ENCODE results near the gene LGALS3BP.

Gene LGALS3BP

GRCh38 chr17:78979780-78980623 is at the start of gene LGALS3BP:
Gene LGALS3BP (minus strand): TSS chr17:78979923. CDS start chr17:78977191, 2,732 bp downstream.
- TF ChIP-seq CTCF (conservative IDR thresholded peaks at IDR 0.05; ENCODE audit: control insufficient read depth, insufficient read depth, low read depth, low read length): no peak
- H3K4me3 ChIP-seq (ENCODE audit: control insufficient read depth, low read depth, low read length): peak within 1 kb of the TSS; percentile 58
- DNase-seq (ENCODE audit: low read depth): peak; percentile 83

DNA sequence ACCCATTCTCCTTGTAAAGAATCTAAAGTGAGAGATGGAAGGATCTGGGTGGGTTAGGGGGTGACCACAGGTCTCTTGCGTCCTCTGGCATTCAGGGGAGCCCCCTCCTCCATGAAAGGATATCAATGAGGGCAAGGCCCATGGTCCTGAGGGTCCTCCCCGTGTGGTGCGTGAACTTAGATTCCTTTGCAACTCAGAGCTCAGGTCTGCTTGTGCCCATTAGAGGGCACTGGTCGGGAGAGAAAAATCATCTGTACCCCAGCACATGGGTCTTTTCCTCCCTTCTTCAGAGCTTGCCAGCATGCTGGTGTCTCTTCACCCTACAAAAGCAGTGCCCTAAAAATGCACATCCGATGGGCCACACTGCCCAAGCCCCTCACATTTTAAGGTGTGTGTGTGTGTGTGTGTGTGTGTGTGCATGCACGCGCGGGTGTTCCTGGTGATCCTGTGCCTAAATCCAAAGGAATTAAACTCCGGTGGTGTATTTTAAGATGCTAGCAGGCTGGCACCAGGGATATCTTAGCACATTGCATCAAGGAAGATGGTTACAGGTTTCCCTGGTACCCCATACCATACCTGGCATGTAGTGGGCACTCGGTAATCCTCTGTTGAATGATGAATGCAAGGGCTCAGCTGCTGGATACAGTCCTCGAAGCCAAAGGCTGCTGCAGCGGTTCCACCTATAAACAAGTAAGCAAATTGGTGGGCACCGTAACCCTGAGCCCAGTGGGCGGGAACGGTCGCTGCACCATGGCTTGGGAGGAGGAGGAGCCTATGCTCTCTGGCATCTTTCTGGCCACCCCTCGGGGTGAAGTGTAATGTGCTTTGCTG is 49.0 kb upstream of the LGALS3BP start:
- peak; percentile 28 for TF ChIP-seq CTCF (conservative IDR thresholded peaks at IDR 0.05; ENCODE audit: control insufficient read depth, insufficient read depth, low read depth, low read length)
- H3K4me3 ChIP-seq (ENCODE audit: control insufficient read depth, low read depth, low read length): no peak overlapping the region
- DNase-seq (ENCODE audit: low read depth): no peak

GRCh38 chr17:79027925-79028491 is 48.3 kb upstream of the LGALS3BP start:
- no peak for TF ChIP-seq CTCF (conservative IDR thresholded peaks at IDR 0.05; ENCODE audit: control insufficient read depth, insufficient read depth, low read depth, low read length)
- no peak overlapping the region for H3K4me3 ChIP-seq (ENCODE audit: control insufficient read depth, low read depth, low read length)
- DNase-seq (ENCODE audit: low read depth): peak; percentile 38

GRCh38 chr17:79027274-79027924 is 47.7 kb upstream of the LGALS3BP start:
- H3K4me3 ChIP-seq (ENCODE audit: control insufficient read depth, low read depth, low read length): no peak overlapping the region
- no peak for TF ChIP-seq CTCF (conservative IDR thresholded peaks at IDR 0.05; ENCODE audit: control insufficient read depth, insufficient read depth, low read depth, low read length)
- DNase-seq (ENCODE audit: low read depth): no peak

DNA sequence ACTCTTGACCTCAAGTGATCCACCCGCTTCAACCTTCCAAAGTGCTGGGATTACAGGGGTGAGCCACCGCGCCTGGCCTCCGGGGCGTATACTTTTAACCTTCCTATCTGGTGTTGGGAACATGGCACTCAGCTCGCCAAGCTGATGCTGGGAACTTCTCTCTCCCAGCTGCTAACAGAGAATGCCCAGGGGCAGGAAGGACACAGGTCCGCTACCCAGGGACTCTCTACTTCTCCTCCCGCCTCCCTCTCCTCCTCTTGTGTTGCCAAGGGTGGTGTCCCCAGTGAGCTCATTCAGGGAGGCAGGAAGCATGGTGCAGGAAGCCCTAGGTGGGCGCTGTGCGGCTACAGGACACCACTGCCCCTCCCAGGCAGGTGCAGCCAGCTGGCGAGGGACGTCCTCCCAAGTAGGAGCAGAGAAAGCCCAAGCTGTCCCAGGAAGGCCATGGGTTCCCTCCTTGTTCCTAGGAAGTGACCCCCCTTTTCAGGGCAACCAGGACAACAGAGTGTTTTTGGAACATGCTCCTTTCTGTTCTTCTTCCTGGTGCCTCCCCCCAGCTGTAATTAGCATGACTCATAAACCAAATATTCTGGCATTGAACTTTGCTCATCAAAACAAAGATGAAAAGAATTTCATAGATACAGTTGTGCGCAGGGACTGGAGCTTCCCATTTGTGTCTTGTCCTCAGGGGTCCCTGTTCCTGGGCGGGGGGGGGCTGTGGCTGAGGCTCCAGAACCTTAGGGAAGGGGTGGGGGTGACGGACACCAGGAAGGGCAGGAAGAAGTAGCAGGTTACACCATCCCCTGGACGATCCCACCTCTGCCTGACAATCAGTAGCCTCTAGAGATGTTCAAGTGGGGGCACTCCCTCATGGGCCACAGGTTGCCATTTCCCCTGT is 46.9 kb upstream of the LGALS3BP start:
- no peak overlapping the region for H3K4me3 ChIP-seq (ENCODE audit: control insufficient read depth, low read depth, low read length)
- DNase-seq (ENCODE audit: low read depth): peak; percentile 81
- TF ChIP-seq CTCF (conservative IDR thresholded peaks at IDR 0.05; ENCODE audit: control insufficient read depth, insufficient read depth, low read depth, low read length): no peak
